ENCODE data around the gene AMPD1.

AMPD1 gene

GRCh38 chr1:114695430-114696058, at the start of gene AMPD1:
TSS of gene AMPD1 (minus strand) at chr1:114695546. CDS start at chr1:114695471, 75 bp downstream.
- DNase-seq = no peak

DNA sequence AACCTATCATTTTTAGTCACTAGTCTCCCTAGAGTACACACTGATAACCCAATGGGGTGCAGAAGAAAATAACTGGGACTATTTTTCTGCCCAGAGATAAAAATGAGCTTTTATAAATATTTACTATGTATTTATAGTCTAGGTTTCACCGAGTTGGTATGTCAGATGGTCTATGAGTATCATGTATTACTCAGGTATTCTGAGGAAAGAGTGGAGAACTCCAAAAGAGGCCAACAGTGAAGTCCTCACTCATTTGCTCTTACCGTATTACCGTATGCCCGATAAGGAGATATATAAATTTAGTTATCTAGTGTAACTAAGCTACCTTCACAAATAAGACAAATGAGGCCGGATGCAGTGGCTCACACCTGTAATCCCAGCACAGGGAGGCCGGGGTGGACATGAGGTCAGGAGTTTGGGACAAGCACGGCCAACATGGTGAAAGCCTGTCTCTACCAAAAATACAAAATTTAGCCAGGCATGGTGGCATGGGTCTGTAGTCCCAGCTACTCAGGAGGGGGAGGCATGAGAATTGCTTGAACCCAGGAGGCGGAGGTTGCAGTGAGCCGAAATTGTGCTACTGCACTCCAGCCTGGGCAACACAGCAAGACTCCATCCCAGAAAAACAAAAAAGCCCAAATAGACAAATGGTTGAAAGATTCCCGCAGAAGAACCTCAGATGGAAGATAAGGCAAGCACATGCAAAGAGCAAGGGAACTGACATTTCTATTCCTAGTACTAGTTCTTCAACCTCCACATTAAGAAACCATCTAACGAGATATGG, 46.8 kb upstream of the AMPD1 start:
- DNase-seq = no peak

DNA sequence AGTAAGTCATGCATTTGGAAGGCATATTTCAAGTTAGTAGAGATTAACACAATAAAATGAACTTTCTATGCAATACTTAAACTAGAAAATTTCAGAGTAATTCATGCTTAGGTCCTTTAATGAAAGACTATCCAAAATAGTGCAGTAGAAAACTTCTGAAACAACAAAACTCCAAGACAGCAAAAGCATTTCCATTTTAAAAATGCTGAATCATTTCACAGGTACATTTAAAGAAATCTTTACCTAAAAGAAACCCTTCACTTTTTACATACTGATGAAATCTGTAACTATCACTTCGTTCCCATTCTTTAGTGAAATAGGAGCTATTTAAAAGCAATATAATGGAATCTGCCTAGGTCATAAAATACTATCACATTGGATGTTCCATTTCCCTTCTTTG, 45.0 kb upstream of the AMPD1 start:
- DNase-seq = no peak

DNA sequence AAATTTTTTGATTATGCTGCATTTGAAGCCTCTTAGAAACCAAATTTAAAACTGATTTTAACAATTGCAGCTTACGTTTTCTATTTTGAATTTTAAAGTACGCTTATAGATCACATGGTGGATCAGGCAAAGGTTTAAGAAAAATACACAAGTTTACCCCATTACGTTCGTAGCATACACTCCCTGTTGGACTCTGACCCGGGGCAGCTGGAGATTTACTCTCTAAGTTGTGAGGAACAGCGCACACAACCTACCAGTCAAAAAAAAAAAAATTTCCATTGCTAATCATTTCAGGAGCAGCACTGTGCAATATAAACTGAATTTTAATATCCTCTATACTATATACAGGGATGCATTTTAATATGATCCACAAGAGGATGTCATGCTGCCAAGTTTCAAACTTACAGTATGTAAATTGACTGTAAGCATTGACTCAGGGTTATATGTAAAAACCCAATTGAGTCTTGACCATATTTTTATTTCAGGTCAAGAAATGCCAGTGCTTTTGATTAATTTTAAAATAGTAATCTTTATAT, 42.0 kb upstream of the AMPD1 start:
- no peak for DNase-seq

- DNase-seq = no peak
These were observed 40.1 kb upstream of the AMPD1 start for GRCh38 chr1:114735479-114735878.

GRCh38 chr1:114729782-114730181, 34.4 kb upstream of the AMPD1 start:
- no peak for DNase-seq

DNA sequence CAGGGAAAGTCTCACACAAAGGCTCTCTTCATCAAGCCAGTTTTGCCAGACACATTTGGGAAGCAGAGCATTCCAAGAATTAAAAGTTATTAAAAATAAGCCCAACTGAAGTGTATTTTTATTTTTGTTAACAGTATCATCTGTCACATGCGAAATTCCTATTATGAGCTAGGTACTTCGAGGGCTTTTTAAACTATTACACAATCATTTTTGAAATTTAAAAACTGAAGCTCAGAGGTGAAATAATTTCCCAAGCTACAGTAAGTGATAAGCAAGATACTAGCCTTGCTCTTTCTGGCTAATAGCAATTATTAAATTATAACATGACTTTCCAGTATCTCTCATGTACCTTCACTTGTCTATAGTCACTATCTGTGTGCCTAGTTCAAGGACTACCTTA, 33.2 kb upstream of the AMPD1 start:
- no peak for DNase-seq

DNA sequence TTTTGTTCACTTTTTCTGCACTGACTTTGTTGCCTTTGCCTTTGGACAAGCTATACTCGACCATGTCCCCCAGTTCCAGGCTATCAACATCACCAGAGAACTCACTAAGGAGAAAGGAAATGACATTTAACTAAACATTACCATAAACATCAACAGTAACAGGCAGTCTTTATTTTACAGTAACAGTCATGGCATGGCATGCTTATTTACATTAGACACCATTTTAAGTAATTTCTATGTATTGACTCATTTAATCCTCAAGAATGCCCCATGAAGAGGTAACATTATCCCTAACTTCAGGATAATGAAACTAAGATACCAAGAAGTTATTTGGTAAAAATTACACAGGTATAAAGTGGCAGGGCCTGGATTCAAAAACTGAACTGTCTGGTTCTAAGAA, 29.9 kb upstream of the AMPD1 start:
- DNase-seq = no peak

DNA sequence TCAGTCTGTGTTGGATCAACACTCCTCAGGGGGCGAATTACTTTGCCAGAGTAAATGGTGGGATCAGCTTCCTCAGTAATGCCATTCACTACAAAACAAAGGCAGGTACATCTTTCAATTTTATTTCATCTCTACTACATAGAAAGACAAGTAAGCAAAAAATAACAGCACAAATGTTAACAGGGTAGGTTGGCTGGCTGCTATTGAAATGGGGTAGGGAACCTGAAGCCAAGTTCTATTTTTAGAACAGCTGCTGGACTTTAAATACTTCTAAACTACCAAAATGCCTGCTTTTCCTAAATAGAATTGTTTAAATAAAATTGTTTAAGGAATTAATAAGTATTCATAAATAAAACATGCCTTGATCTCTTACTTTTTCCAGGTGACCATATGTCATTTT, 28.6 kb upstream of the AMPD1 start:
- DNase-seq = no peak

GRCh38 chr1:114723457-114723856, 28.1 kb upstream of the AMPD1 start:
- DNase-seq = no peak

DNA sequence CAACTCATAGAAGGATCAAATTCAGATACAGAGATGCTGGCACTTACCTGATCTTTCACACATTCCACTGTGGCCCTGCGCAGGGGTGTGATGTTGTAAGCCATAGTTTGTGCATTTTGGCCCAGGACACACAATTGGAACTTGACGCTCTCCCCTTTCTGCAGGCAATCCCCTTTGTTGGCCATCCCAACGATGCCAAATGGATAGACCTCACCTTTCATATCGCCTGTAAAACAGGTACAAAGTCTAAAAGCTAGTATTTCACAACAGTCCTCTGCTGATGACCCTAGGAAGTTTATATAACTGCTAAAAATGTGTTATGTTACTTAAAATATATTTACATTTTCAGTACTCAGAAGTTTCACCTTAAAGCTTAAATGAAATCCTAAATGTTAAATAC, 25.1 kb upstream of the AMPD1 start:
- DNase-seq = no peak

DNA sequence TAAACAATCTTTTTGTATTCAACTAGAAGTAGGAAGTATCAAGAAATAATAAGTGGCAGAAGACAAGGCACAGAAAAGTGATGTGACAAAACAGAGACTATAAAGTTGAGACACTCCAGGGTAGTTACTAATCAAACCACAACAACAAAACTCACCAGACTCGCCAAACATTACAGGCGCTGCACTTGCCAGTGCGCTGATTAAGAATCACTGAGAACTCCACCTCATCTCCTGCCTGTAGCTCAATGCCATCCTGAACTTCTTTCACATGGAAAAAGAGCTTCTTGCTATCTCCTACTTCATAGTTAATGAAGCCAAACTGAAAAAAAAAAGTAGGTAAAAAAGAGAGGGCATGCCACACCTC, 24.1 kb upstream of the AMPD1 start:
- DNase-seq = no peak

DNA sequence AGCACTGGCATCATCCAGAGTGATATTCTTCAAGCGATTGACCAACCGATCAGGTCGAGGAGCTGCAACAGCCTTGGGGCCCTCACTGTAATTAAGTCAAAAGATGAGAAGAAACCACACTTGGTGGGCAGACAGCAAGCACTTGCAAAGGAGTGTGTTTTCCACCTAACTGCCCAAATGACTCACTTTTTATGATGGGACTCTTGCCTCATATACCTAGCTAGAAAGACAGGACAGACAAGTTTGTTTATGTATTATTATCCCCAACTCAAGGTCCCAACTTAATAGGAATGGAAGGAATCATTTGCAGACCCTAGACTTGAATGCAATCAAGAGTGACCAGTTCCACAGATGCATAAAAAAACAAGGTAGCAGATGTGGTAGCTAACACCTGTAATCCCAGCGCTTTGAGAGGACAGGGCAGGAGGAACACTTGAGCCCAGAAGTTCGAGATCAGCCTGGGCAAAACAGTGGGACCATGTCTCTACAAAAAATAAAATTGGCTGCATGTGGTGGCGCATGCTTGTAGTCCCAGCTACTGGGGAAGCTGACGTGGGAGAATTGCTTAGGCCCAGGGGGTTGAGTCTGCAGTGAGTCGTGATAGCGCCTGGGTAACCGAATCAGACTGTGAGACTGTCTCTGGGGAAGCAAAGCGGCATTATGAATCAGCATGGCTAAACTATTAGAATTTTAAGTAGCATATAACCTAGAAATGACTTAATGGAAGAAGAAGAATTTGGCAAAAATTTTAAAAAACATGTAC, 23.5 kb upstream of the AMPD1 start:
- no peak for DNase-seq

GRCh38 chr1:114716304-114717170, 21.2 kb upstream of the AMPD1 start, which contains the start of gene NRAS:
TSS of gene NRAS (minus strand) at chr1:114716771. CDS start at chr1:114716160, 611 bp downstream.
- DNase-seq = peak; percentile 95

- DNase-seq = no peak
These were observed 20.6 kb upstream of the AMPD1 start for GRCh38 chr1:114715952-114716303.

- DNase-seq = no peak
These were observed 17.6 kb upstream of the AMPD1 start for GRCh38 chr1:114712977-114713376.

GRCh38 chr1:114710360-114710759, 15.0 kb upstream of the AMPD1 start:
- no peak for DNase-seq

GRCh38 chr1:114707604-114708003, 12.3 kb upstream of the AMPD1 start:
- DNase-seq = no peak

DNA sequence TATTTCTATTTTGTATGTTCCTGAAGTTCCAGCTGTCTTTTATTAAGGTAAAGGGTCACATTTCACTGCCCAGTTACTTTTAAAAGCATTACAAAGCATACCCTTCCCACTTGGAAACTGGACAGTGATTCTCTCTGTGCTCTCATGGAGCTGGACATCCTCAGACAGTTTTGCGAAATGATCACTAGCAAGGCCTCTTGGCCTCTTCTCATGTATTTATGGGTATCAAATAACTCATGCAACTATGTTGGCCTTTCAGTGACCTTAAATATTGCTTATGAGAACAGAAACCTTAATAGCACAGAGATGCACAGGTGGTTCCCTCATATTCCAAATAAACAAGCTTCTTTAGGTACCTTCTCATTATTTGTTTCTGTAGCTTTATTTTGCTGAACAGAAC, 7.9 kb upstream of the AMPD1 start:
- DNase-seq = no peak

GRCh38 chr1:114702737-114703136, 7.4 kb upstream of the AMPD1 start:
- no peak for DNase-seq

DNA sequence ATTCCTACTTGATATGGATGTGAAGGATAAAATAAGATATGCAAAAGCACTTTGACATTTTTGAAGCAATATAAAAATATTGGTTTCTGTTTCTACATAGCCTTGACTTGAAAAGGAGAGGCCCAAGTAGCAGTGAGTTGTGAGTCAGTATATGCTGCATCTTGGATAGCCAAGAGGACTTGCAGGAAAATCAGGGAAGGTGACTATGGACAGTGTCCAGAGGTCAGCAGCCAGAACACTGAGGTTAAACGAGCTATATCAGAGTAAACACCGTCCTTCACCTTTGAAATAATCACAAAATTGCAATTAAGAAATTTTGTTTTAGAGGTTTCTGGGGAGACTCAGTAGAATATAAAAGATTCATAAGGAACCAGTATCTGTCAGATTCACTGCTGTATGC, 6.6 kb upstream of the AMPD1 start:
- no peak for DNase-seq

- no peak for DNase-seq
These were observed 4.8 kb upstream of the AMPD1 start for GRCh38 chr1:114700036-114700600.

Measured in CD4-positive, alpha-beta T cell treated with Interleukin-12 subunit alpha and Interleukin-12 subunit beta, for 1 hour (primary cell).